ENCODE measurements around the gene ATXN1. TPM values are rescaled to one million over a fixed set of nuclear protein-coding genes. Genes with fewer than 3 reads are reported as not detected.

The ATXN1 gene
- total RNA-seq, 1 experiment from 2014 or later = 5.6 TPM

GRCh38 chr6:16766043-16766536, 4.8 kb upstream of the ATXN1 start:
- Histone ChIP-seq H3K79me2 (ENCODE audit: insufficient read depth, low read length) (no peaks in the 10 kb centered on the region), H2BK5ac (ENCODE audit: insufficient read length, low read length) (no peak overlapping the region), H3K9ac (ENCODE audit: extremely low read depth, insufficient read length, low read length) (no peak overlapping the region), H4K20me1 (ENCODE audit: control insufficient read depth, insufficient read depth, insufficient read length) (peaks cover 3% of the 10 kb centered on the region), H4K5ac (ENCODE audit: insufficient read length, low read depth, low read length) (no peak overlapping the region), H3K27me3 (ENCODE audit: insufficient read depth, low read length) (no peaks in the 10 kb centered on the region), H3K23ac (ENCODE audit: insufficient read length, low read depth, low read length) (no peak overlapping the region), H3K18ac (ENCODE audit: insufficient read length, low read depth, low read length) (no peak overlapping the region), H3K56ac (ENCODE audit: insufficient read length, low read depth, low read length) (no peak overlapping the region), H2BK120ac (ENCODE audit: low read depth, low read length, poor library complexity, severe bottlenecking) (no peak overlapping the region), H3T11ph (ENCODE audit: low read length) (no peak overlapping the region), H3K23me2 (ENCODE audit: insufficient read length, low read depth, low read length, poor library complexity, severe bottlenecking) (peaks cover 11% of the 10 kb centered on the region), H3K79me1 (ENCODE audit: insufficient read depth, low read depth, low read length, poor library complexity, severe bottlenecking) (no peaks in the 10 kb centered on the region), H2AFZ (ENCODE audit: low read length) (no peak overlapping the region), H2BK12ac (ENCODE audit: insufficient read length, low read depth, low read length) (no peak overlapping the region), H3K9me3 (ENCODE audit: control insufficient read depth, low read depth, low read length) (no peaks in the 10 kb centered on the region), H3K14ac (ENCODE audit: insufficient read depth, low read length) (no peak overlapping the region), H3K4me2 (ENCODE audit: insufficient read depth, insufficient read length, low read length) (no peak overlapping the region), H2BK15ac (ENCODE audit: low read depth, low read length) (no peak overlapping the region), H2AK5ac (ENCODE audit: insufficient read length, low read length) (no peak overlapping the region), H3K27ac (ENCODE audit: insufficient read length, low read depth, low read length) (no peak overlapping the region), H2BK20ac (ENCODE audit: low read depth, low read length, poor library complexity, severe bottlenecking) (no peak overlapping the region), H4K8ac (replicated peaks; ENCODE audit: insufficient read length, low read depth, low read length) (no peak overlapping the region), H3K4ac (ENCODE audit: low read depth, low read length) (no peak overlapping the region), H4K91ac (ENCODE audit: insufficient read length, low read depth, low read length) (no peak overlapping the region), H3K4me1 (ENCODE audit: insufficient read depth, low read length) (peaks cover 2% of the 10 kb centered on the region; the same call in 1 of the 2 replicates)
- Mint-ChIP-seq H3K4me3 (no peak overlapping the region), H3K9me3 (no peaks in the 10 kb centered on the region; a peak in 1 of 5 replicates), H3K36me3 (ENCODE audit: insufficient read depth in 1 of 3, low read depth in 3 of 3) (no peaks in the 10 kb centered on the region), H3K27ac (no peak overlapping the region), H3K4me1 (peaks cover 20 to 25% of the 10 kb centered on the region in 2 experiments), H3K27me3 (ENCODE audit: low read depth) (peaks cover 7% of the 10 kb centered on the region)
- no CpG with 5 or more reads among the region's 1 CpG for WGBS (ENCODE audit: extremely low coverage, insufficient read length, low lambda C conversion rate)
- DNase-seq = no peak
- TF ChIP-seq CTCF (conservative IDR thresholded peaks at IDR 0.05) = no peak
